ENCODE results near the gene ELOVL1. TPM values are rescaled to one million over a fixed set of nuclear protein-coding genes. Genes with fewer than 3 reads are reported as not detected.
A peak's percentile ranks its signal among the peaks of the same experiment; 100 is the strongest.

ELOVL1 gene
- total RNA-seq, 1 donor from 2014 or later, result 61.9 TPM

DNA sequence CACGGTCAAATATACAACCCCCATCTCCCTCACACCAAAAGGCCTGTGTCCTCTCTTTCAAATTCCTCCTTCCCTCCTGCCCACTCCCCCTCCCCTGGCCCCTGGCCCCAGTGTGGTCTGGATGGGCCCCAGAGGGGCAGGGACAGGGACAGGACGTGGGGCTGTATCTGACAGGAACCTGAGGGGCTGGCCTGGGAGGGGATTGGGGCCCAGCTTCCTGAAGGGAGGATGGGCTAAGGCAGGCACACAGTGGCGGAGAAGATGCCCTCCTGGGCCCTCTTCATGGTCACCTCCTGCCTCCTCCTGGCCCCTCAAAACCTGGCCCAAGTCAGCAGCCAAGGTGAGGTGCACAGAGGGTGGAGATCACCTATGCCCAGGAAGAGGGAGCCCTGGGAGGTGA, 30.2 kb downstream of the ELOVL1 start, which contains the start of gene MPL:
TSS of gene MPL (plus strand) at position 231 of the 400 bp plus-strand sequence. CDS start at position 262, 31 bp downstream.
- H3K27me3 Mint-ChIP-seq (ENCODE audit: unreplicated experiment), result peaks cover 3% of the 10 kb centered on the region
- H3K9me3 Mint-ChIP-seq (ENCODE audit: unreplicated experiment), result no peaks in the 10 kb centered on the region
- no peaks in the 10 kb centered on the region for H3K36me3 Mint-ChIP-seq (ENCODE audit: unreplicated experiment)
- no peak within 1 kb of the TSS for H3K27ac Mint-ChIP-seq (ENCODE audit: unreplicated experiment)
- no peak for DNase-seq (ENCODE audit: extremely low spot score, unreplicated experiment)
- TF ChIP-seq, protein P1, sequence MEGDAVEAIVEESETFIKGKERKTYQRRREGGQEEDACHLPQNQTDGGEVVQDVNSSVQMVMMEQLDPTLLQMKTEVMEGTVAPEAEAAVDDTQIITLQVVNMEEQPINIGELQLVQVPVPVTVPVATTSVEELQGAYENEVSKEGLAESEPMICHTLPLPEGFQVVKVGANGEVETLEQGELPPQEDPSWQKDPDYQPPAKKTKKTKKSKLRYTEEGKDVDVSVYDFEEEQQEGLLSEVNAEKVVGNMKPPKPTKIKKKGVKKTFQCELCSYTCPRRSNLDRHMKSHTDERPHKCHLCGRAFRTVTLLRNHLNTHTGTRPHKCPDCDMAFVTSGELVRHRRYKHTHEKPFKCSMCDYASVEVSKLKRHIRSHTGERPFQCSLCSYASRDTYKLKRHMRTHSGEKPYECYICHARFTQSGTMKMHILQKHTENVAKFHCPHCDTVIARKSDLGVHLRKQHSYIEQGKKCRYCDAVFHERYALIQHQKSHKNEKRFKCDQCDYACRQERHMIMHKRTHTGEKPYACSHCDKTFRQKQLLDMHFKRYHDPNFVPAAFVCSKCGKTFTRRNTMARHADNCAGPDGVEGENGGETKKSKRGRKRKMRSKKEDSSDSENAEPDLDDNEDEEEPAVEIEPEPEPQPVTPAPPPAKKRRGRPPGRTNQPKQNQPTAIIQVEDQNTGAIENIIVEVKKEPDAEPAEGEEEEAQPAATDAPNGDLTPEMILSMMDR (IDR thresholded peaks at IDR 0.05), result no peak
- no peak within 1 kb of the TSS for H3K4me3 Mint-ChIP-seq (ENCODE audit: unreplicated experiment)
- H3K4me1 Mint-ChIP-seq (ENCODE audit: unreplicated experiment), result no peaks in the 10 kb centered on the region

DNA sequence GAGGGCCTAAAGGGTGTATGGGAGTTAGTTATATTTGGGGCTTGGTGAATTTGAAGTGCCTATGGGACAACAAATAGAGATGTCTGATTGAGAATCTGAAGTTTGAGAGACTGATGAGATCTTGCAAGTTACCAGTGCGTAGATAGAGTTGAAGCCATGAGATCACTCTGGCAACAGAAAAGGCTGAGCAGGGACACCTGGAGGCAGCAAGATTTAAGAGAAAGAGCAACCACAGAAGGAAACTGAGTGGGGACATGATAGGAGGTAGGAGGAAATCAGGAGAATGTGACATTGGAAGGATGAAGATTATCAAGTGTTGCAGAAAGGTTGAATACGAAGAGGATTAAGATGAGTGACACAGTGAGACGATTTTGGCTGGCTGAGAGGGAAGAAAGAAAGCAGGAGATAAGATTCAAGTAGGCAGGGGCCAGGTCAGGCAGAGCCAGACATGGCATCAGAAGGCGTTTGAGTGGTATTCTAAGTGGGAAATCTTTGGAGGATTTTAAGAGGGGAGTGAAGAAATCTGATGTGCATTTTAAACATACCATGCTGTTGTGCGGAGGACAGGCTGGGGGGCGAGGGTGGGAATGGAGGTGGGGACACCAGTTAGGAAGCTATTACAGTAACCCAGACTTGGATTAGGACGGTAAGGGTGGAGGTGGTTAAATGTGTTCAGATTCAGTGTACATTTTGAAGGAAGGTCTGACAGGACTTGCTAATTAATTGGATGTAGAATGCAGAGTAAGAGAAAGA, 33.2 kb downstream of the ELOVL1 start:
- H3K36me3 Mint-ChIP-seq (ENCODE audit: unreplicated experiment), result no peaks in the 10 kb centered on the region
- no peak for DNase-seq (ENCODE audit: extremely low spot score, unreplicated experiment)
- no peak overlapping the region for H3K27ac Mint-ChIP-seq (ENCODE audit: unreplicated experiment)
- H3K27me3 Mint-ChIP-seq (ENCODE audit: unreplicated experiment), result no peaks in the 10 kb centered on the region
- TF ChIP-seq, protein P1 (IDR thresholded peaks at IDR 0.05), result no peak
- no peaks in the 10 kb centered on the region for H3K9me3 Mint-ChIP-seq (ENCODE audit: unreplicated experiment)
- no peak overlapping the region for H3K4me3 Mint-ChIP-seq (ENCODE audit: unreplicated experiment)
- peaks cover 10% of the 10 kb centered on the region for H3K4me1 Mint-ChIP-seq (ENCODE audit: unreplicated experiment)

DNA sequence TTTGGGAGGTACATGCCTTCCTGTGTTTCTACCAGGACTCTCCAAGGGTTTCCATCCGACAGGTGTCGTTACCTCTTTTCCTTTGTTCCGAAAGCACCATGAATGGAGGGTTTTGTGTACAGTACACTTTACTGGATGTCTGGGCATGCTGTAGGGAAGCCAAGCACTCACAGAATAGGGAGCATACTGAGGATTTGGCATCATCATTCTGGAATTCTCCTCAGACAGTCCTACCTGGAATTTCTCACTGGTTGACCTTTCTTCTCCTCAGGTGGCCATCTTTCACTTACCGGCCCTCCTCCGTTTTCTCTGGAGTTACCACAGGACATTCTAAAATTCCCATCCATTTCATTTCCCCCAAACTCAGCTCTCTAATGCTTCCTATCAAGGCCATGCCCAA, 36.1 kb downstream of the ELOVL1 start:
- Mint-ChIP-seq H3K27me3 (ENCODE audit: unreplicated experiment) (no peaks in the 10 kb centered on the region), H3K4me3 (ENCODE audit: unreplicated experiment) (no peak overlapping the region), H3K4me1 (ENCODE audit: unreplicated experiment) (peaks cover 10% of the 10 kb centered on the region), H3K9me3 (ENCODE audit: unreplicated experiment) (peaks cover 8% of the 10 kb centered on the region), H3K36me3 (ENCODE audit: unreplicated experiment) (no peaks in the 10 kb centered on the region), H3K27ac (ENCODE audit: unreplicated experiment) (no peak overlapping the region)
- TF ChIP-seq, protein P1 (IDR thresholded peaks at IDR 0.05), result no peak
- no peak for DNase-seq (ENCODE audit: extremely low spot score, unreplicated experiment)

DNA sequence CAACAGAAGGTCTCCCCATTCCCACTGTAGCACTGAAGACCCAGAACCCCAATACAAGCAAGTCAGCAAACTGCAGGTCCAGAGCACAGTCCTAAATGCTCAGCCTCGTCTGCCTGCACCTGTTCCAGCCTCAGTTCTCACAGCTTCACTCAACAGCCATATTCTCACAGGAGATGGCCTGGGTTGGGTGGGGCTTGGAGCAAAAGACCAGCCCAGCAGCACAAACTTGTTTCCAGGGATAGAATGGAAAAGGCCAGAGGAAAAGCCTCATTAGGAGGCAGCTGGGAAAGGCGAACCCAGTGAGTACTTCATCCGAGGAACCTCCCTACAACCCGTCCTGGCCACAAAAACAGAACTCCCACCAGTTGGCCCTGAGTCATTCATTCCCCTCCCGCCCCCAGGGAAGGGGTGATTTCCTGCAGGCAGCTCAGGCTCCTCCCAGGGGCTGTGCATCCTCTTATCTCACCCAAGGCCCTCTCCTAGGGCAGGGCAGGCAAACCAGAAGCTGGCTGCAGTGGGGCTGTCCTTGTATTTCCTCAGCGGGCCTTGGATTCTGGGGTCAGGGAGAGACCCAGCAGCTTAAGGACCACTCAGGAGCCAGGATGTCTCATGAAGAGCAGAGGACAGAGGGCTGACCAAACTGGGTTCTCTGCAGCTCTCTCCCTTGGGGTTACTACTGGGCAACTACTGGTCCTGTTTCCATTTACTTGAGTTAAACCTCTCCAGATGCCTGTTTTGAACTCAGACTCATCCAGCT, 37.6 kb downstream of the ELOVL1 start:
- H3K4me3 Mint-ChIP-seq (ENCODE audit: unreplicated experiment), result no peak overlapping the region
- DNase-seq (ENCODE audit: extremely low spot score, unreplicated experiment), result no peak
- H3K4me1 Mint-ChIP-seq (ENCODE audit: unreplicated experiment), result peaks cover 10% of the 10 kb centered on the region

More for the DNA sequence above, 37.6 kb downstream of the ELOVL1 start:
- no peaks in the 10 kb centered on the region for H3K27me3 Mint-ChIP-seq (ENCODE audit: unreplicated experiment)
- peaks cover 14% of the 10 kb centered on the region for H3K9me3 Mint-ChIP-seq (ENCODE audit: unreplicated experiment)
- no peaks in the 10 kb centered on the region for H3K36me3 Mint-ChIP-seq (ENCODE audit: unreplicated experiment)
- TF ChIP-seq, protein P1 (IDR thresholded peaks at IDR 0.05), result no peak
- H3K27ac Mint-ChIP-seq (ENCODE audit: unreplicated experiment), result peak overlapping the region; percentile 65

Data from osteocyte (in vitro differentiated cells).